ENCODE results near the gene CLPTM1.

GRCh38 chr19:44908074-44908835, 46.9 kb upstream of the CLPTM1 start:
- TF ChIP-seq CTCF (IDR thresholded peaks at IDR 0.05; ENCODE audit: insufficient read depth, low read depth, low read length), result no peak
- TF ChIP-seq EZH2 (IDR thresholded peaks at IDR 0.05; ENCODE audit: insufficient read depth, low read length), result no peak
